SH-SY5Y (cell line): ENCODE results near the gene MLLT3.

Experiments used
- GATA2 ChIP-seq: IDR thresholded peaks from 2 replicates; pipeline ENCODE4 v1.6.1; 2011; ENCODE audit warnings: mild to moderate bottlenecking, low read depth, low read length
- GATA3 ChIP-seq: IDR thresholded peaks from 2 replicates; pipeline ENCODE4 v1.6.1; 2011; ENCODE audit warnings: low read depth, mild to moderate bottlenecking, low read length, moderate library complexity

GRCh38 chr9:20343325-20343724 lies 279.0 kb downstream of the MLLT3 start:
- TF ChIP-seq GATA2 (no peak), GATA3 (no peak)
